Fibroblast of lung (primary cell): ENCODE measurements around the gene DNAH6.

Experiments
- CTCF ChIP-seq, 2 donors: IDR thresholded peaks in 1 of 2; conservative IDR thresholded peaks in 1 of 2; 1 replicate in 1 of 2; 2 replicates in 1 of 2; pipeline ENCODE4 v1.5.1; 2011 to 2012; ENCODE audit warnings: low read length in 2 of 2, control low read depth in 1 of 2, inconsistent platforms in 1 of 2, low read depth in 1 of 2, mild to moderate bottlenecking in 1 of 2
- EZH2 ChIP-seq: IDR thresholded peaks from 2 replicates; pipeline ENCODE4 v1.5.1; 2012; ENCODE audit warnings: low read length, control low read depth, mild to moderate bottlenecking; ENCODE audit errors: missing control alignments

GRCh38 chr2:84865181-84865783 lies 349.0 kb downstream of the DNAH6 start:
- TF ChIP-seq EZH2 = no peak
- TF ChIP-seq CTCF (conservative IDR thresholded peaks at IDR 0.05 in 1 of 2, IDR thresholded peaks at IDR 0.05 in 1 of 2; ENCODE audit: low read depth in 1 of 2, low read length in 2 of 2) = peak in 1 of 2 donors; percentile 14
